ENCODE results near the gene SMC5.
"Not testable (repeated sequence)": the region's sequence is repeated elsewhere in the genome, so short reads cannot be mapped to it uniquely, and the experiment has no call there.

Gene SMC5

DNA sequence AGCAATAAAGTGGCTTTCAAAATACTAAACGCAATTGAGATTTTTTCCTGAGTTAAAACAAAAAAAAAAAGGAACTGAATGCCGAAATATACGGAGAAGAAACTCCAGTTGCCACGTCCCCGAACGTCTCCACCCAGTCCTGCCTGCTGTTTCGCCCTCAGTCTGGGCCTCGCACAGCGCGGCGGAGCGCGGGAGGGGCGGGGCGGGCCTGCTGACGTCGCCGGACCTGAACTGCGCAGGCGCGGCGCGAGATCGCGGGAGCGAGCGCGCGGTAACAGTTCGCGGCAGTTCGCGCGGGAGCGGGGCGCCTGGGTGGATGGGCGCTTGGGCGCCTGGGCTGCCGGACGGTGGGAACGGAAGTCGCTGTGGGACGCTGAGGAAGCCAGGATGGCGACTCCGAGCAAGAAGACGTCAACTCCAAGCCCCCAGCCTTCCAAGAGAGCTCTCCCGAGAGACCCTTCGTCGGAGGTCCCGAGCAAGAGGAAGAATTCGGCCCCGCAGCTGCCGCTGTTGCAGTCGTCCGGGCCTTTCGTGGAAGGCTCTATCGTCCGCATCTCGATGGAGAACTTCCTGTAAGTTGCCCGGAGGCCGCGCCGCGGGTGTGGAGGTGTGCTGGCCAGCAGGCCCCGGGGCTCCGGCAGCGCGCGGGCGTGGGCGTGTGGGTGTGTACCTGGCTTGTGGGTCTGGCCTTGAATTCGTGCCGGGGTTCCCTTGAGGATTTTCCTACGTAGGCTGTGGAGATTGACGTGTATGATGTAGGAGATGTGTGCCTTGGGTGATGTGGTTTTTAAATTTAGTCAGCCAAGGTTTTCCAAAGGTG, at the start of gene SMC5:
Gene SMC5 (plus strand): TSS at position 287 of the 820 bp plus-strand sequence. CDS start 101 bp downstream, at position 388.
- DNase-seq (ENCODE audit: low read depth, low spot score), result peak; percentile 86

DNA sequence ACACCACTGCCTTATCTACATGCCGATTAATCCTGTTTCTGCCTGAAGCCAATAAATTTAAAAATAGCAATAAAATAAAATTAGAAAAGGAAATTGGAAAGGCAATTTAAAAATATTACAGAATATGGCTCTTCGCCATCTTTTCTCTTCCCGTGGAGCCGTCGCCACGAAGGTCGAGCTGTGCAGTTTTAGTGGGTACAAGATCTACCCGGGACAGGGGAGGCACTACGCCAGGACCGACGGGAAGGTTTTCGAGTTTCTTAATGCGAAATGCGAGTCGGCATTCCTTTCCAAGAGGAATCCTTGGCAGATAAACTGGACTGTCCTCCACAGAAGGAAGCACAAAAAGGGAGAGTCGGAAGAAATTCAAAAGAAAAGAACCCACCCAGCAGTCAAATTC, 41.7 kb upstream of the SMC5 start:
- DNase-seq (ENCODE audit: low read depth, low spot score), result no peak

DNA sequence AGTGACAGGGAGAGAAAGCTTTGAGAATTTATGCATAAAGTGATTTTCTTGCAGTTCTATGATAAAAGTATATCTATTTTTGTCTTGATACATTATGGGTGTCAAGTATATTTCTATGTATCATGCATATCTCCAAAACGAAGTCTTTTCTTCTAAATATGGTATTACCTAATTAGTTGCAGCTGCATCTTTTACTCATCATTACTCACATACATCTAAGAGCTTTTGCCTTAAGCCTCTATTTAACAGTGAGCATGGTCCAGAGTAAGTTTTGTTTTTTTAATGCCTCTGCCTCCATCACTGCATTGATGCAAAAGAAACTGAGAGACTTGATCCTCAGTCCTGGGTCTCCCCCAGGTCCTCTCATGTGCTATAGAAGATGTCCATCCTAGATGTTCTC, 40.0 kb upstream of the SMC5 start:
- DNase-seq (ENCODE audit: low read depth, low spot score), result no peak

DNA sequence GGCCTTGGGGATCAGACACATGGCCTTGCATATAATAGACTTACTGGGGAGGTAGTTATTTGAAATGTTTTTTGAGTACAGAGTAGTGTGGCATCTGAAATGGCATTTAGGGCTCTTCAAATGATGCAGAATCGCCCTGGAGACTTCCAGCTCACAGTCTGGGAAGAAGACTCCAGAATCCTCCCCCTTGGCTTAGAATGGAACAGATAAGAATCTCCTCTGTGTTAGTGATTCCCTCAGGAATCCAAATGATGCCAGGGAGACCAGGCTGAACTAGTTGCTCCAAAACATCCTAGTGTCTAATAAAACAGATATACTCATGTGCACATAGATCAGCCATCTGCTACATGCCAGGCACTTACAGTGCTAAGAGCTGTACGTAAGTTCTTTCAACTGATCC, 38.6 kb upstream of the SMC5 start:
- DNase-seq (ENCODE audit: low read depth, low spot score), result no peak

DNA sequence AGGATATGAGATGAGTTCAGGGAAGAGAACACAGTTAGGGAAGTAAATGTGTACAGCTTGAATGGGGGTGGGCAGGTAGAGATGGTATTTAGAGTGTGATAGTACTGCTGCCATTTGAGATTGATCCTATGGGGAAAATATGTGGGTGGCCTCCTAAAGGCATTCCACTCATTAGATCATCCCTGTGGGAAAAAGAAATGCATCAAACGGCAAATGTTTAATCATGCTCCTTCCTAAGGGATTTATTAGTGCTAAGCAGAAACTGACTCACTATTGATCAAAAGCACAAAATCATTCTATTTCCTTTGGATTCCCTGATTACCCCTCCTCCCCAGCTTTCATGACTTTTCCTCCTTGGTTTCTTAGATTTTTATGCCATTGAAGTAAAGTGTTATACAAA, 36.4 kb upstream of the SMC5 start:
- DNase-seq (ENCODE audit: low read depth, low spot score), result no peak

DNA sequence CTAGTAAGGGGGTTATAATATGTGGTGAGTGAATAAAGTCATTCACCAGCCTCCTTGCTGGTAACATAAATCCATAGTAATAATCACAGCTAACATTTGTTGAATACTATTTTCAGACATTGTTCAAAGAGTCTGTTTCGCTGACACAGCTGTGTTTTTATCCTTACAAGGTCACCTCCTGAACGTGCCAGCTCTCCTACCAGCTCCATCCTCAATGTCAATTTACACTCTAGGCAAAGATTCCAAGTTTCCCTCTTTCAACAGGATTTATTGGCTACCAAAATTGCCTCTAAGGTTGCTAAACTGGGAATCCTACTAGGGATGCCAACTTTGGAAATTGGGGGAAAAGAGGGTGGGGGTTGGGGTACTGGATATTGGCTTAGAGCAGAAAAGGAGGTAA, 30.7 kb upstream of the SMC5 start:
- DNase-seq (ENCODE audit: low read depth, low spot score), result no peak

DNA sequence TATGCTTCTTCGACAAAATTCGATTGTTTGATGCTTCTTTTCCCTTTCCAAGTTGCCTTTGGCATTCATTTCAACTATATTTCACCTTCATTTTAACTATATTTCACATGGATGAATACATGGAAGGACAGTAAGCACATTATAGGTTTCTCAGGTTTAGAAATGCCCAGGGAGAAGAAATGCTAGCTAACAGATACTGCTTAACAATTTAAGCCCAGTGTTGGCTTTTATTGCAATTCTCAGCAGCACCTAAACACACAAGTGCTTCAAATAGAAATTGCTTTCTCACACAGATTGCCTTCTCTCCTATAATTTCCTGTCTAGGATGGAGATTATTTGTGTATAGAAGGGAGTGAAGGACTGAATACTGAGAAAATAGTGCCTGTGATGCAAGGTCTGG, 30.2 kb upstream of the SMC5 start:
- no peak for DNase-seq (ENCODE audit: low read depth, low spot score)

DNA sequence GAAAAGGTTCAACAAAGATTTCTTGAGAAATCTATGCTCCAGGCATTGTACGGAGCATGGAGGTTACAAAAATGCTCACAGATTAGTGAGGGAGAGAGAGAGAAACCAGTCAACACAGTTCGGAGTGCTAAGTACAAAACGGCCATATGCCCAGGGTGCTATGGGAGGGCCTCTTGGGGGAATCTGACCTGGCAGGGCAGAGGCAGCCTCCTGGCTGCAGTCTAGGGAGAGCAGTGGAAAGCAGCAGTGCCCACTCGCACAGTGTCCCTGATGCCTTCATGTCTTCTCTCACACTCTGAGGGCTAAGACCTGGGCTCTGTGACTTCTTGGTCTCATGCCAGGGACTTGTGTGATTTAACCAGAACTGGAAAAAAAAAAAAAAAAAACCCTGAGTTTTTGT, 29.8 kb upstream of the SMC5 start:
- DNase-seq (ENCODE audit: low read depth, low spot score), result no peak

DNA sequence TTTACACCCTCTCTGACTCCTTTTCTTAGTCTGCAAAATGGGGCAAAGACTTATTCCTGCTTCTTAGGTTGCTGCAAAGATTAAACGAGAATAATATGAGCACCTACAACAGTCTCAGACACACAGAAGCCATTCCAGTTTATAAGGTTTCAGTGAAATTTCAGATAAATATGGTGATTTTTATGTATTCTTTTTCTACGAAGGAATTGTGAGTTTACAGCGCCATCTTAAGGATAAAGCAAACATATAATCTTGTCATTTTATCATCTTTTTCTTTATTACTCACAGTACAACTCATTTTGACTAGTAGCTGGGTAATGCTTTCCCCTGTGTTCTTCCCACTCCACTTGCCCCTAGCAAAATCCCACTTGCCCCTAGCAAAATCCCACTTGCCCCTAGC, 29.2 kb upstream of the SMC5 start:
- no peak for DNase-seq (ENCODE audit: low read depth, low spot score)

DNA sequence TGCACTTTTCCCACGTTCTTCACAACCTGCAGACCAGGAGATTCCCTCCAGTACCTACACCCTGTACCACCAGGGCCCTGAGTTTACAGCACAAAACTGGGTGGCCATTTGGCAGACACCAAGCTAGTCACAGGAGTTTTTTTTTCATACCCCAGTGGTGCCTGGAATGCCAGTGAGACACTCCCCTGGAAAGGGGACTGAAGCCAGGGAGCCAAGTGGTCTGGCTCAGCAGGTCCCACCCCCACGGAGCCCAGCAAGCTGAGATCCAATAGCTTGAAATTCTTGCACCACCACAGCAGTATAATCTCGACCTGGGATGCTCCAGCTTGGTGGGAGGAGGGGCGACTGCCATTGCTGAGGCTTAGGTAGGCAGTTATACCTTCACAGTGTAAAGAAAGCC, 26.3 kb upstream of the SMC5 start:
- DNase-seq (ENCODE audit: low read depth, low spot score), result no peak

DNA sequence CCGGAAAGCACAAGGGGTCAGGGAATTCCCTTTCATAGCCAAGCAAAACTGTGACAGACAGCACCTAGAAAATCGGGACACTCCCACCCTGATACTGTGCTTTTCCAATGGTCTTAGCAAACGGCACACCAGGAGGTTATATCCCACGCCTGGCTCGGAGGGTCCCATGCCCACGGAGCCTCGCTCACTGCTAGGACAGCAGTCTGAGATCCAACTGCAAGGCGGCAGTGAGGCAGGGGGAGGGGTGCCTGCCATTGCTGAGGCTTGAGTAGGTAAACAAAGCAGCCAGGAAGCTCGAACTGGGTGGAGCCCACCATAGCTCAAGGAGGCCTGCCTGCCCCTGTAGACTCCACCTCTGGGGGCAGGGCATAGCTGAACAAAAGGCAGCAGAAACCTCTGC, 24.6 kb upstream of the SMC5 start:
- DNase-seq (ENCODE audit: low read depth, low spot score), result not testable (repeated sequence)

DNA sequence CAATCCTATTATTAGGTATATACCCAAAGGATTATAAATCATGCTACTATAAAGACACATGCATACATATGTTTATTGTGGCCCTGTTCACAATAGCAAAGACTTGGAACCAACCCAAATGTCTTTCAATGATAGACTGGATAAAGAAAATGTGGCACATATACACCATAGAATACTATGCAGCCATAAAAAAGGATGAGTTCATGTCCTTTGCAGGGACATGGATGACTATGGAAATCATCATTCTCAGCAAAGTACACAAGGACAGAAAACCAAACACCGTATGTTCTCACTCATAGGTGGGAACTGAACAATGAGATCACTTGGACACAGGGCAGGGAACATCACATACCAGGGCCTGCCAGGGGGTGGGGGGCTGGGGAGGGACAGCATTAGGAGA, 12.8 kb upstream of the SMC5 start:
- DNase-seq (ENCODE audit: low read depth, low spot score), result not testable (repeated sequence)

DNA sequence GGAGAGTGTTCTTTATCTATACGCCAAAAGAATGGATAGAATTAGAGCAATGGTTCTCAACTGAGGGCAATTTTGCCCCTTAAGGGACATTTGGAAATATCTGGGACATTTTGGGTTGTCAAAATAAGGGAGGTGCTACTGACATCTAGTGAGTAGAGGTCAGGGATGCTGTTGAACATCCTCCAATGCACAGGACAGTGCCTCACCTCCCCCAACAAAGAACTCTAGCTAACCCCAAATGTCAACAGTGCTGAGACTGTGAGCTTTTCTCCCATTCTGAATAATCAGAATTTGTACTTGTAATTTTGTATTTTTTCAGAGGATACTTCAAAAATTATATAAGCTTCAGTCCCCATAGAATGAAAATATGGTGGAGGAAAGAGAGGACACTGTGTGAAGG, 8.6 kb upstream of the SMC5 start:
- no peak for DNase-seq (ENCODE audit: low read depth, low spot score)

DNA sequence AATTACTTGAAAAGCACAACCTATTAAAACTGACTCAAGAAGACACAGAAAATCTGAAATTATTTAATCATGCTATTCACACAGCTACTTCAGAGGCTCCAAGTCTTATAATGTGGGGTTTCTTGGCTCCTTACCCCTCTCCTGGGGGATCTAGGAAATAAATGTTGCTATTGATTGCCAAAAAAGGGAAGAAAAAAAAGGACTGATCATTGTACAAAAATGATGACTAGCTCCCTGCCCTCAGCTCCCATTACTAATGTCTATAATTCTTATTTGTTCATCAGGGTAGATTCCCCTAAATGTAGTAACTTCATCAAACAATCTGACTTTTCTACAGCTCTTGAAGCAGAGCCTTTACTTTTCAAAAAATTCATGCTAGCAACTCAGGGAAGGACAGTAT, 3.3 kb upstream of the SMC5 start:
- DNase-seq (ENCODE audit: low read depth, low spot score), result no peak

DNA sequence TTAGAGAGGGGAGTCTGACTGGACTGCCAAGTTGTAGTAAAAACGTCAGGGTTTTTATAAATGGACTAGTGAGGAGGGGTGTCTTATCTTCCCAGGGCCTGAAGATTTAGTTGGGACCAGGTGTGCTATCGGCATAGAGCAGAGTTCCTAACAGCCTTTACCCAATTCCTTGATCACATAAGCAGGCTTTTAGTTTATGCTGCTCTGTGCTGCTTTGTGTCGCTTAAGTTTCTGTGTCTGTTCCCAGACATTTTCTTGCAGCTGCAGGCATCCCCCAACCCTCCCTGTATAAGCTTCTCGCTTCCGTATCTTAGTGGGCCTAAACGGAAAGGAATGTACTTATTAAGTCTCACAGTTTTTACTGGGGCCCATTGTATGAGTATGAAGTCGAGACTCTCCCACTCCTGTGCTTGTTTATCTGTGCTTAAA, 2.6 kb upstream of the SMC5 start:
- no peak for DNase-seq (ENCODE audit: low read depth, low spot score)

DNA sequence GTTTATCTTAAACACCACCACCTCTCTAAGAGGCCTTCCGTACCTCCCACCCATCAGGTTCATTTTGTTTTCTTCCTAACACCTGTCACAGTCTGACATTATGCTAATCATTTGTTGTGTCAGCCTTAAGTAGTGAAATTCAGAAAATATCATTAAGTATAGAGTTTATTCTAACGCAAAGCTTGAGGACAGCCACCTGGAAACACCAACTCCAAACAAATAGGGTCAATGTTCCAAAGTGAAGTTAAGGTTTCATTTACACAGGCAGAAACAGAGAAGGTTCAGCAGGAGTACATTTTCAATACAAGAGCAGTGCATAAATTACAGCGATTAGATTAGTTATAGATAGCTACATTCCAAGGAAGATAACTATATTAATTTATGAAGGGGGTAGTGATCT, 1.3 kb upstream of the SMC5 start:
- no peak for DNase-seq (ENCODE audit: low read depth, low spot score)

DNA sequence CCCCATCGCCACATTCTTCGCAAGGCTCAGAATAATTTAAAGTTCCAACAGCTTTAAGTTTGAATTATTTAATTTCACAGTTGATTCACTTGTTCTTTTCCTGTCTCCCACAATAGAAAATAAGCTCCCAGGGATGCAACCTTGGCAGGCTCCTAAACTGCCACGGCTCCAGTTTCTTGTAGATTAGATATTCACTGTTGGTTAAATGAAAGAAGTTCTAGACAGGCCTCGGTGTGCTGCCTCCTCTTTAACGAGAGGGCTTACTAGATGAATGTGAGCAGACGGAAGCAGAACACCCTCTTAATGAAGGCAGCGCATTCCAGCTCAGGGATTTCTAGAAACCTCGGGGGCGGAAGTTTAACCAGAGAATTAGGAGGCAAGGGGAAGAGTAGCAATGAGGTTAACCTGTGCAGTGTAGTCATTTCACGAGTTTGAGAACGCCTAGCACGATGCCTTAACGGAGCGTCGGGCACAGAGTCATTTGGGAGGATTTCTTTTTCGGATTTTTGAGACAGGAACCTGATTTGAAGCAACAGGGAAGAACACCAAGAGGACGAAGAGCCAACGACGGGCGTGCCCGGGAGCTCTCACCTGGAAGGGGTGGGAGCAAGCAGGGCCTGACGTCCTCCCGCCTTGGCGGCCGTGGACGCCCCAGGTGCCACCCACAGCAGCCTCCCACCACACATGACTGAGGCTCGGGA, 637 bp upstream of the SMC5 start:
- no peak for DNase-seq (ENCODE audit: low read depth, low spot score)

DNA sequence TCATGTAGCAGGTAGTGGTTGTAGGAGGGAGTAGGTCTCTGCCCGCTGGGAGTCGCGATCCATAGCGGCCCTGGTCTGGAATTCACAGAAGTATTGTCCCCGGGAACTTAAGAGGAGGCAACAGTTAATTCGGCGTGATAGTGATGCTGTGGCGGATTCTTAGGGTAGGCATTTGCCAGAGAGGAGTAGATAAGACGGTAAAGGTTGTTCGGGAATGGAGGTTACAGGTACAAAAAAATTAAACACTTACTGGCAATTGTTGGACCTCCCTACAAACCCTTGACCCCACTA, 679 bp downstream of the SMC5 start:
- no peak for DNase-seq (ENCODE audit: low read depth, low spot score)

DNA sequence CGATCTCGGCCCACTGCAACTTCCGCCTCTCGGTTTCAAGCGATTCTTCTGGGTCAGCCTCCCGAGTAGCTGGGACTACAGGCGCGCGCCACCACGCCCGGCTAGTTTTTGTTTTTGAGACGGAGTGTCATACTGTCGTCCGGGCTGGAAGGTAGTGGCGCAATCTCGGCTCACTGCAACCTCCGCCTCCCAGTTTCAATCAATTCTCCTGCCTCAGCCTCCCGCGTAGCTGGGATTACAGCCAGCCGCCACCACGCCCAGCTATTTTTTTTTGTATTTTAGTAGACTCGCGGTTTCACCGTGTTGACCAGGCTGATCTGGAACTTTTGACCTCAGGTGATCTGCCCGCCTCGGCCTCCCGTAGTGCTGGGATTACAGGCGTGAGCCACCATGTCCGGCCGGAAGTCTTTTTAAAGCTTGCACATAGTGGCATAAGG, 1.2 kb downstream of the SMC5 start:
- no peak for DNase-seq (ENCODE audit: low read depth, low spot score)

DNA sequence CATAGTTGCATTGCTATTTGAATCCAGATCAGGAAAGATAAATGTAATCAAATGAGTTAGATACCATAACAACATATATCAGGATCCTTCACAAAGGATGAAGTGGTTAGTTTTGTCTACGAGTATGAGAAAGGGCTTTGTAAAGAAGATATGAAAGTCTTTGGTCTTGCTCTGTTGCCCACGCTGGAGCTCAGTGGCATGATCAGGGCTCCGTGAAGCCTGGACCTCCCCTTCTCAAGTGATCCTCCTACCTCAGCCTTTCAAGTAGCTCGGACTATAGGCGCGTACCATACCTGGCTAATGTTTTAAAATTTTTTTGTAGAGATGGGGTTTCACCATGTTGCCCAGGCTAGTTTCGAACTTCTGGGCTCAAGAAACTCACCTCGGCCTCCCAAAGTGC, 1.8 kb downstream of the SMC5 start:
- no peak for DNase-seq (ENCODE audit: low read depth, low spot score)

DNA sequence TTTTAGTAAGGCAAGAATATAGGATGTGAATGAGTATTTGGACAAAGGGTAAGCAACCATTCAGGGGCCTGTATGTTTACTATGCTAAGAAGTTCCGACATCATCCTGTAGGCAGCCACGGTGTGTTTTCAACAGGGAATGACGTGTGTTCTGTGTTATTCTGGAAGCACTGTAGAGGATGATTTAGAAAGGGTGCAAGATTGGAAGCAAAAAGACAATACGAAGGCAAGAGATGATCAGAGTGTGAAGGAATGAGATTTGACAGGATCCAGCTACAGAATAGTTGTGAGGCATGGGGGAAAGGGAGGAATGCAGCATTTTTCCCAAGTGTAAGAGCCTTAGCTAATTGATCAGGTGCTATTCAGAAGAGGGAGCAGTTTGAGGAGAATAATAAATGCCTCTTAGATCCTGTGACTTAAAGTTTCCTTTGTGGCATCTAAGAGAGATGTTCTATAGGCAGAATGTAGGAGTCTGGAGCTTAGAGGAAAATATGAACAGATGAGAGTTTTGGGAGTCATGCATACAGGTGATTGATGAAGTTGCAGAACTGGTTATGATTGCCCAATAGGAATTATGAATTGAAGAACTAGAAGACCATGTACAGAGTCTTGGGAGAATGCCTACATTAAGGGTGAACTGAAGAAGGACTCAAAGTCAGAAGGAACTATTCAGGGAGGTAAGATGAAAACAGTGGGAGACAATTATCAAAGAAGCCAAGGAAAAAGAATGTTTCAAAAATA, 2.5 kb downstream of the SMC5 start:
- DNase-seq (ENCODE audit: low read depth, low spot score), result no peak

DNA sequence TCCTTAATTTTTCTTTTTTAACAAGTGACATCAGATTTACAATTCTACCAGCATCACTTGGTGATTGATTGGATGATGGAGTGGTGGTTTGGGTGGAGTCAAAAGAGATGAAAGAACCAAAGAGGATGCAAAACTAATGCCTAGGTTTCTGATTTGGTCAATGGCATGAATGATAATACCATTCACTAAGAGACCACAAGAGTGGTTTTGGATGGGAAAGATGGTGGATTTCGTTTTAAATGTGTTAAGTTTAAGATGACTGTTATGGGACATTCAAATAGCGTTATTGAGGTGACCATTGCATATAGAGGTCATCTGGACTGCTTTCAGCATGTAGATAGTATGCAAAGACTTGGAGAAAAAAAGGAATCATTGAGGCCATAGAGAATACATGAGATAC, 3.6 kb downstream of the SMC5 start:
- no peak for DNase-seq (ENCODE audit: low read depth, low spot score)

DNA sequence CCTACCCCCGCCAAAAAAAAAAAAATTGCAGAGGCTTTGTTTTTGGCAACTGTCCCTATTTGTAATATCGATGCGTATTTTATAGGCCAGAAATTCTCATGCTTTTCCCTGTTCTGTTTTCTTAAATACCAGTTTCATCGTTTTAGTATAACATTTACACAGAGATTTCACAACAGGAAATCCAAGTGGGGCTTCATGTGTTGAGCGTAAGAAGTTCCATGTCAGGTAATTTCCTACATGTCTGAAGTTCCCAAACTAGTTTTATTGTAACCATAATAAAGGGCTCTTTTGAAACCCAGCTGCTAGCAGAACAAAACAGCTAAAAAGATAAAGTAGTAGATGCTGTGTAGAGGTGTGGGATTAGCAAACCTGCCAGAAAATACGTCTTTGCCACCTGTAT, 4.2 kb downstream of the SMC5 start:
- no peak for DNase-seq (ENCODE audit: low read depth, low spot score)

Data from smooth muscle cell of the brain vasculature (primary cell).